PFSK-1 (cell line): ENCODE results near the gene PHYHD1.

ENCODE experiments used
- FOXP2 ChIP-seq: optimal IDR thresholded peaks from 2 replicates; pipeline ENCODE3; 2011; ENCODE audit warnings: borderline replicate concordance, control low read depth, inconsistent platforms; ENCODE audit not compliant: insufficient read depth; ENCODE audit errors: extremely low read length, extremely low read depth
- POLR2AphosphoS5 ChIP-seq: IDR thresholded peaks from 2 replicates; pipeline ENCODE4 v1.6.1; 2012; ENCODE audit warnings: low read depth, mild to moderate bottlenecking, control low read depth, low read length, moderate library complexity
- REST ChIP-seq, 2 experiments: IDR thresholded peaks; 2 replicates each; pipeline versions ENCODE4 v1.6.1 to v1.8.0; 2011 to 2012; ENCODE audit warnings: low read depth in 2 of 2, low read length in 2 of 2, control low read depth in 1 of 2, inconsistent platforms in 1 of 2, mild to moderate bottlenecking in 1 of 2, moderate library complexity in 1 of 2; ENCODE audit not compliant: insufficient read depth in 1 of 2
- SIN3A ChIP-seq: IDR thresholded peaks from 2 replicates; pipeline ENCODE4 v1.6.1; 2012; ENCODE audit warnings: mild to moderate bottlenecking, low read length, moderate library complexity, borderline replicate concordance; ENCODE audit not compliant: insufficient read depth
- TAF1 ChIP-seq: IDR thresholded peaks from 2 replicates; pipeline ENCODE4 v1.6.1; 2012; ENCODE audit warnings: low read length, control low read depth, borderline replicate concordance; ENCODE audit not compliant: insufficient read depth

The PHYHD1 gene

GRCh38 chr9:128885376-128885775 is 35.4 kb upstream of the PHYHD1 start:
- TF ChIP-seq POLR2AphosphoS5, result no peak
- no peak for TF ChIP-seq SIN3A
- no peak for TF ChIP-seq FOXP2
- no peak for TF ChIP-seq TAF1
- TF ChIP-seq REST (IDR thresholded peaks at IDR 0.05; ENCODE audit: insufficient read depth in 1 of 2, low read depth in 2 of 2, low read length in 2 of 2), result no peak

- TF ChIP-seq REST (IDR thresholded peaks at IDR 0.05; ENCODE audit: insufficient read depth in 1 of 2, low read depth in 2 of 2, low read length in 2 of 2), result no peak
- TF ChIP-seq POLR2AphosphoS5, result no peak
- no peak for TF ChIP-seq SIN3A
- TF ChIP-seq FOXP2, result no peak
- TF ChIP-seq TAF1, result no peak
Observed at GRCh38 chr9:128885798-128886197, 35.0 kb upstream of the PHYHD1 start.

GRCh38 chr9:128886211-128886891 is 34.4 kb upstream of the PHYHD1 start:
- TF ChIP-seq SIN3A (no peak), POLR2AphosphoS5 (no peak), FOXP2 (no peak), TAF1 (no peak), REST (IDR thresholded peaks at IDR 0.05; ENCODE audit: insufficient read depth in 1 of 2, low read depth in 2 of 2, low read length in 2 of 2) (no peak; a peak in 1 of 4 replicates)

GRCh38 chr9:128887049-128887448 is 33.7 kb upstream of the PHYHD1 start:
- TF ChIP-seq REST (IDR thresholded peaks at IDR 0.05; ENCODE audit: insufficient read depth in 1 of 2, low read depth in 2 of 2, low read length in 2 of 2), result no peak
- TF ChIP-seq POLR2AphosphoS5, result no peak
- TF ChIP-seq SIN3A, result no peak
- no peak for TF ChIP-seq FOXP2
- TF ChIP-seq TAF1, result no peak
